HepG2 (cell line): Measurements from ENCODE around the gene GAS6. TPM values are rescaled to one million over a fixed set of nuclear protein-coding genes. Genes with fewer than 3 reads are reported as not detected.

ENCODE experiments used
- ATAC-seq: fragments of 200-7000 bp; cut with Tn5 transposase; 3 replicates; pipeline ENCODE4 v1.9.1; 2020; ENCODE audit warnings: mild to moderate bottlenecking, moderate library complexity
- BruUV-seq: library from RNA; stranded (reverse); fragments of 400-500 nt; replicated peaks from 2 replicates; lab custom pipeline; 2021; lab: Mats Ljungman, UMichigan
- CTCF ChIA-PET: fragments of 300-600 bp; formaldehyde crosslinking; extraction: SDS; loops from one replicate; lab custom pipeline; 2021; ENCODE audit warnings: low total read pairs, inconsistent platforms, low intra/inter-chr PET ratio; lab: Yijun Ruan, JAX
- POLR2A ChIA-PET: fragments of 350-600 bp; sonication (Branson Sonifier 250); formaldehyde crosslinking; loops from one replicate; lab custom pipeline; 2020; ENCODE audit warnings: antibody characterized with exemption, inconsistent platforms; lab: Yijun Ruan, JAX
- DNase-seq: peaks from one replicate; pipeline ENCODE4 v3.0.0-alpha.2; 2015; ENCODE audit warnings: low spot score
- FAIRE-seq: peaks from 3 replicates; lab custom pipeline; 2011; peaks lifted over from hg19 to GRCh38; lab: Jason Lieb, UNC
- H2AFZ ChIP-seq: one replicate; pipeline ENCODE4 v1.6.1; 2011; ENCODE audit warnings: low read length, inconsistent platforms
- H3K27ac ChIP-seq: fragments of 300-600 bp; 3 replicates; pipeline ENCODE4 v1.8.0; 2011; ENCODE audit warnings: mixed run types, mild to moderate bottlenecking, mixed read lengths, low read length, inconsistent platforms; ENCODE audit not compliant: insufficient read depth; ENCODE audit errors: extremely low read length
- H3K27me3 ChIP-seq, 2 experiments: fragments of 200-600 bp in 1 of 2; 2 replicates in 1 of 2; 3 replicates in 1 of 2; pipeline versions ENCODE4 v1.6.0 to v1.8.0; 2011; ENCODE audit warnings: low read length in 2 of 2, mild to moderate bottlenecking in 2 of 2, moderate library complexity in 2 of 2, inconsistent platforms in 1 of 2; ENCODE audit not compliant: insufficient read depth in 2 of 2, control insufficient read depth in 1 of 2
- H3K36me3 ChIP-seq, 2 experiments: fragments of 200-600 bp in 1 of 2; replicated peaks in 1 of 2; 2 replicates in 1 of 2; 3 replicates in 1 of 2; pipeline versions ENCODE4 v1.5.1 to v1.8.0; 2011; ENCODE audit warnings: low read length in 2 of 2, inconsistent platforms in 1 of 2; ENCODE audit not compliant: insufficient read depth in 2 of 2, control insufficient read depth in 1 of 2
- H3K4me1 ChIP-seq: 2 replicates; pipeline ENCODE4 v1.5.1; 2012; ENCODE audit warnings: low read length, inconsistent platforms; ENCODE audit not compliant: insufficient read depth
- H3K4me2 ChIP-seq: 2 replicates; pipeline ENCODE4 v1.6.0; 2011; ENCODE audit warnings: low read depth, low read length, inconsistent platforms
- H3K4me3 ChIP-seq, 3 experiments: fragments of 200-600 bp in 1 of 3; sonication (generic), shearing (Covaris generic) in 1 of 3; replicated peaks in 1 of 3; 2 replicates each; pipeline ENCODE4 v1.5.1; 2011 to 2016; ENCODE audit warnings: low read length in 3 of 3, inconsistent platforms in 2 of 3, low read depth in 2 of 3, mild to moderate bottlenecking in 2 of 3, control low read depth in 1 of 3, mixed read lengths in 1 of 3; ENCODE audit not compliant: insufficient read depth in 1 of 3
- H3K79me2 ChIP-seq: one replicate; pipeline ENCODE4 v1.6.1; 2011; ENCODE audit warnings: low read length, inconsistent platforms; ENCODE audit not compliant: insufficient read depth
- H3K9ac ChIP-seq: 2 replicates; pipeline ENCODE4 v1.6.0; 2011; ENCODE audit warnings: mild to moderate bottlenecking, low read depth, low read length, inconsistent platforms; ENCODE audit not compliant: insufficient read depth
- H3K9me3 ChIP-seq: 2 replicates; pipeline ENCODE4 v1.5.1; 2012; ENCODE audit warnings: mild to moderate bottlenecking, low read length
- H4K20me1 ChIP-seq: 2 replicates; pipeline ENCODE4 v1.6.0; 2011; ENCODE audit warnings: inconsistent platforms, mild to moderate bottlenecking, low read length, moderate library complexity; ENCODE audit not compliant: insufficient read depth
- FOXA1 ChIP-seq, 2 experiments: fragments of 450-650 bp in 1 of 2; sonication (generic) in 1 of 2; formaldehyde crosslinking in 1 of 2; IDR thresholded peaks; 2 replicates each; pipeline versions ENCODE4 v1.4.0 to v1.6.1; 2016 to 2020; ENCODE audit warnings: missing genetic modification reagents in 1 of 2
- NR2F1 ChIP-seq, 2 experiments: fragments of 450-650 bp in 1 of 2; formaldehyde crosslinking in 1 of 2; IDR thresholded peaks; 2 replicates each; pipeline versions ENCODE4 v1.5.0 to v1.6.1; 2016 to 2020; ENCODE audit warnings: mild to moderate bottlenecking in 1 of 2, missing compliant biosample characterization in 1 of 2, missing genetic modification reagents in 1 of 2, moderate library complexity in 1 of 2
- PLRG1 ChIP-seq: fragments of 450-650 bp; conservative IDR thresholded peaks from 2 replicates; pipeline ENCODE4 v1.6.1; 2016
- RARA ChIP-seq: IDR thresholded peaks from 2 replicates; pipeline ENCODE4 v1.6.1; 2016; ENCODE audit warnings: missing genetic modification reagents, missing compliant biosample characterization
- TCF7 ChIP-seq: sonication (generic); IDR thresholded peaks from 2 replicates; pipeline ENCODE4 v1.6.1; 2016; ENCODE audit warnings: antibody characterized with exemption, low read depth
- TP53 ChIP-seq: sonication (generic); formaldehyde crosslinking; conservative IDR thresholded peaks from 2 replicates; pipeline ENCODE4 v1.4.0; 2020; ENCODE audit warnings: missing genetic modification reagents
- ZBTB1 ChIP-seq: sonication (generic); formaldehyde crosslinking; IDR thresholded peaks from 2 replicates; pipeline ENCODE4 v1.4.0; 2020; ENCODE audit warnings: missing genetic modification reagents, borderline replicate concordance
- ZBTB3 ChIP-seq: sonication (generic); formaldehyde crosslinking; IDR thresholded peaks from 2 replicates; pipeline ENCODE4 v1.4.0; 2020; ENCODE audit warnings: low read depth, mild to moderate bottlenecking, moderate library complexity, missing genetic modification reagents, borderline replicate concordance
- ZFP82 ChIP-seq: sonication (generic); formaldehyde crosslinking; IDR thresholded peaks from 2 replicates; pipeline ENCODE4 v1.5.1; 2020; ENCODE audit warnings: mild to moderate bottlenecking, missing genetic modification reagents, borderline replicate concordance
- ZNF296 ChIP-seq: sonication (generic); formaldehyde crosslinking; conservative IDR thresholded peaks from 2 replicates; pipeline ENCODE4 v1.5.0; 2020; ENCODE audit warnings: mild to moderate bottlenecking, missing genetic modification reagents
- ZNF572 ChIP-seq: sonication (generic); formaldehyde crosslinking; IDR thresholded peaks from 2 replicates; pipeline ENCODE4 v1.5.1; 2020; ENCODE audit warnings: mild to moderate bottlenecking, missing genetic modification reagents
- ZNF891 ChIP-seq: sonication (generic); formaldehyde crosslinking; IDR thresholded peaks from 2 replicates; pipeline ENCODE4 v1.5.0; 2020; ENCODE audit warnings: mild to moderate bottlenecking, missing genetic modification reagents
- WGBS: methylation state at CpG from one replicate; pipeline ENCODE4 v1.1.6; 2017; ENCODE audit warnings: low lambda C conversion rate; 5-methylcytosine and 5-hydroxymethylcytosine counted together
- in situ Hi-C: cut with HindIII; loops from 2 replicates; pipeline ENCODE4 v1.10.0; 2017; ENCODE audit warnings: low pct_unique_long_range_greater_than_20kb; ENCODE audit not compliant: extremely low pct_ligation_motif_present
- intact Hi-C: fragments of 100-400 bp; cut with micrococcal nuclease; formaldehyde crosslinking; loops from one replicate; pipeline ENCODE4 v1.10.0; 2022; ENCODE audit not compliant: unreplicated experiment
- polyA plus RNA-seq, 8 experiments: library from polyadenylated mRNA; depleted of rRNA in 3 of 8; stranded (reverse) in 7 of 8; unstranded in 1 of 8; fragments of >200 nt; fragmentation: Illumina TruSeq in 4 of 8; extraction: Trizol in 4 of 8; gene quantifications; 2 replicates each; pipeline versions ENCODE4 v1.2.1 to v1.2.3, GENCODE V29; 2011 to 2016; ENCODE audit warnings: low read depth in 4 of 8, missing spikeins in 1 of 8, mixed read lengths in 1 of 8; ENCODE audit not compliant: insufficient read depth in 1 of 8
- total RNA-seq, 5 experiments: library from RNA; depleted of rRNA; stranded (reverse); fragments of >200 nt; fragmentation: Illumina TruSeq; extraction: Trizol; gene quantifications; 2 replicates each; pipeline ENCODE4 v1.2.3, GENCODE V29; 2016; ENCODE audit warnings: low read depth in 1 of 5

GAS6 gene
- total and polyA plus RNA-seq, 2 of the 13 experiments (the other 11 are each of a cell fraction or from before 2014, with no cell fraction given) = 0.09 to 0.24 TPM

DNA sequence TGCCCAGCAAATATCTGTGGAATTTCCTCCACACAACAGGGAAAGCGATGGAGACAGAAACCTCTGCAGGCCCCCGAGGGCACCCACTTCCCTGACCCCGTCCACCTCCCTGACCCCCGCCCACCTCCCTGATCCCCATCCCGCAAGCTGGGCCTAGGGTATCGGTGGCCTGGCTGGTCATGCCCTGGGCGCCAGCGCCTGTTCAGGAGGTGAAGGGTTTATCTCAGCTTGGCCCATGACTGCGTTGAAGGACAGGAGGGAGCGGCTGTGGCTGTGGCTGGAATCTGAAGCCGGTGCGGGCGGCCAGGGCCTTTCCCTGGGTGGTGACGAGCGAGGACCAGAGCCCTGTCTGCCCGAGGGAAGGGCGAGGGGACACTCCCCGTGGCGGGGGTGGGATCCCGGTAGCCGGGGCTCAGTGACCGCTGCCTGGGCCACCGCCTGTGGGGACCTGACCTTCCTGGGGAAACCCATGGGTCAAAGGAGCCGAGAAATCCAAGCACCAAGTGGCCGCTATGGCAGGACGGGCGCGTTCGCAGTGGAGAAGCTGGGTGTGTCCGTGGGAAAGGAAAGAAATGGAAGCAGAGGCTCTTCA is 20.7 kb downstream of the GAS6 start:
- TF ChIP-seq FOXA1 (IDR thresholded peaks at IDR 0.05) (no peak), FOXA1 (CRISPR knock-in tag; IDR thresholded peaks at IDR 0.05) (no peak), PLRG1 (no peak), ZBTB3 (CRISPR knock-in tag) (no peak), ZNF296 (CRISPR knock-in tag) (no peak), NR2F1 (CRISPR knock-in tag; IDR thresholded peaks at IDR 0.05) (no peak), TP53 (CRISPR knock-in tag) (no peak), RARA (CRISPR knock-in tag) (no peak), ZNF891 (CRISPR knock-in tag) (no peak), ZBTB1 (no peak), ZFP82 (no peak), ZNF572 (CRISPR knock-in tag) (no peak), TCF7 (no peak)
- ATAC-seq (no peak), DNase-seq (no peak), FAIRE-seq (no peak)
- ChIA-PET CTCF (no interaction called here), POLR2A (no interaction called here)
- Histone ChIP-seq H3K9ac (no peak overlapping the region), H3K79me2 (no peaks in the 10 kb centered on the region), H4K20me1 (no peaks in the 10 kb centered on the region), H3K4me3 (no peak overlapping the region), H3K4me1 (peaks cover 25% of the 10 kb centered on the region), H2AFZ (no peak overlapping the region), H3K27ac (no peak overlapping the region), H3K4me2 (no peak overlapping the region), H3K9me3 (no peaks in the 10 kb centered on the region), H3K27me3 (peaks cover 0 to 1% of the 10 kb centered on the region in 2 experiments; a peak in 3 of 5 replicates), H3K36me3 (no peaks in the 10 kb centered on the region)
- in situ Hi-C loops (no loop called here), intact Hi-C loops (no loop called here)
- no TSS peak for BruUV-seq
- WGBS = 68% methylated on average over 17 of the region's 30 CpGs
